ENCODE measurements around the gene P2RY6. TPM values are rescaled to one million over a fixed set of nuclear protein-coding genes. Genes with fewer than 3 reads are reported as not detected.

The P2RY6 gene
- total RNA-seq, 1 donor from 2014 or later: 3.0 TPM

GRCh38 chr11:73262851-73263495 lies 9.2 kb upstream of the P2RY6 start:
- H3K9me3 Mint-ChIP-seq: no peaks in the 10 kb centered on the region
- no peak overlapping the region for H3K27ac Mint-ChIP-seq
- peaks cover 4% of the 10 kb centered on the region for H3K4me1 Mint-ChIP-seq (ENCODE audit: unreplicated experiment)
- no peak for DNase-seq (ENCODE audit: extremely low spot score, unreplicated experiment)
- H3K27me3 Mint-ChIP-seq: peaks cover 15% of the 10 kb centered on the region
- no peaks in the 10 kb centered on the region for H3K36me3 Mint-ChIP-seq
- no peak overlapping the region for H3K4me3 Mint-ChIP-seq
- no peak for TF ChIP-seq CTCF (conservative IDR thresholded peaks at IDR 0.05)

- no peaks in the 10 kb centered on the region for H3K9me3 Mint-ChIP-seq
- peaks cover 15% of the 10 kb centered on the region for H3K27me3 Mint-ChIP-seq
- DNase-seq (ENCODE audit: extremely low spot score, unreplicated experiment): no peak
- no peaks in the 10 kb centered on the region for H3K36me3 Mint-ChIP-seq
- no peak overlapping the region for H3K27ac Mint-ChIP-seq
- H3K4me3 Mint-ChIP-seq: no peak overlapping the region
- peaks cover 4% of the 10 kb centered on the region for H3K4me1 Mint-ChIP-seq (ENCODE audit: unreplicated experiment)
- no peak for TF ChIP-seq CTCF (conservative IDR thresholded peaks at IDR 0.05)
Measured at GRCh38 chr11:73263640-73264039, 8.5 kb upstream of the P2RY6 start.

GRCh38 chr11:73265278-73265810 lies 6.8 kb upstream of the P2RY6 start:
- Mint-ChIP-seq H3K27ac (no peak overlapping the region), H3K4me1 (ENCODE audit: unreplicated experiment) (peaks cover 13% of the 10 kb centered on the region), H3K4me3 (peak overlapping the region; percentile 81), H3K36me3 (no peaks in the 10 kb centered on the region), H3K9me3 (no peaks in the 10 kb centered on the region), H3K27me3 (peaks cover 15% of the 10 kb centered on the region)
- no peak for DNase-seq (ENCODE audit: extremely low spot score, unreplicated experiment)
- no peak for TF ChIP-seq CTCF (conservative IDR thresholded peaks at IDR 0.05)

- Mint-ChIP-seq H3K9me3 (no peaks in the 10 kb centered on the region), H3K4me1 (ENCODE audit: unreplicated experiment) (peaks cover 17% of the 10 kb centered on the region)
- no peak for DNase-seq (ENCODE audit: extremely low spot score, unreplicated experiment)
Measured at GRCh38 chr11:73265853-73266645, 6.1 kb upstream of the P2RY6 start.

GRCh38 chr11:73266646-73267020 lies 5.5 kb upstream of the P2RY6 start:
- peak; percentile 31 for DNase-seq (ENCODE audit: extremely low spot score, unreplicated experiment)
- TF ChIP-seq CTCF (conservative IDR thresholded peaks at IDR 0.05): no peak
- Mint-ChIP-seq H3K9me3 (no peaks in the 10 kb centered on the region), H3K36me3 (no peaks in the 10 kb centered on the region), H3K27ac (no peak overlapping the region), H3K4me3 (no peak overlapping the region), H3K27me3 (peaks cover 15% of the 10 kb centered on the region), H3K4me1 (ENCODE audit: unreplicated experiment) (peaks cover 23% of the 10 kb centered on the region)

More at GRCh38 chr11:73265853-73266645, 6.1 kb upstream of the P2RY6 start:
- TF ChIP-seq CTCF (conservative IDR thresholded peaks at IDR 0.05): no peak
- Mint-ChIP-seq H3K27me3 (peaks cover 15% of the 10 kb centered on the region), H3K27ac (no peak overlapping the region), H3K4me3 (no peak overlapping the region), H3K36me3 (no peaks in the 10 kb centered on the region)
